H1 (cell line): ENCODE results near the gene SH2D1B. TPM values are rescaled to one million over a fixed set of nuclear protein-coding genes. Genes with fewer than 3 reads are reported as not detected.
A peak's percentile ranks its signal among the peaks of the same experiment; 100 is the strongest.

Source experiments
- CTCF ChIA-PET: fragments of 300-600 bp; sonication (Branson Sonifier 250); formaldehyde crosslinking; loops from one replicate; lab custom pipeline; 2021; ENCODE audit not compliant: partially characterized antibody; lab: Charles Lee
- POLR2A ChIA-PET: fragments of 300-600 bp; sonication (Branson Sonifier 250); formaldehyde crosslinking; loops from one replicate; lab custom pipeline; 2021; ENCODE audit warnings: inconsistent platforms; ENCODE audit not compliant: partially characterized antibody; lab: Charles Lee
- DNase-seq, 2 experiments: peaks; one replicate each; pipeline versions ENCODE4 v3.0.0 to v3.0.0-alpha.2; 2010 to 2022; ENCODE audit warnings: low spot score in 2 of 2, low read depth in 1 of 2, mixed read lengths in 1 of 2
- FAIRE-seq: peaks from 2 replicates; lab custom pipeline; 2011; peaks lifted over from hg19 to GRCh38; lab: Jason Lieb, UNC
- H2AFZ ChIP-seq: 2 replicates; pipeline ENCODE4 v1.8.1; 2012; ENCODE audit warnings: low read length, inconsistent platforms
- H2AK5ac ChIP-seq: 2 replicates; pipeline ENCODE4 v1.6.1; 2013; ENCODE audit warnings: low read depth, low read length
- H2BK120ac ChIP-seq: replicated peaks from 2 replicates; pipeline ENCODE3; 2013; ENCODE audit warnings: low read depth, low read length, inconsistent platforms
- H2BK12ac ChIP-seq: 2 replicates; pipeline ENCODE4 v1.6.1; 2013; ENCODE audit warnings: low read depth, low read length
- H2BK15ac ChIP-seq: 2 replicates; pipeline ENCODE4 v1.6.1; 2013; ENCODE audit warnings: low read length
- H2BK20ac ChIP-seq: 2 replicates; pipeline ENCODE4 v1.6.1; 2013; ENCODE audit warnings: low read length
- H2BK5ac ChIP-seq: 2 replicates; pipeline ENCODE4 v1.6.1; 2013; ENCODE audit warnings: low read depth, low read length
- H3K14ac ChIP-seq: 2 replicates; pipeline ENCODE4 v1.6.1; 2013; ENCODE audit warnings: inconsistent platforms; ENCODE audit not compliant: insufficient read length
- H3K18ac ChIP-seq: 2 replicates; pipeline ENCODE4 v1.6.1; 2013; ENCODE audit warnings: low read length; ENCODE audit errors: extremely low read depth
- H3K23ac ChIP-seq: 2 replicates; pipeline ENCODE4 v1.6.1; 2013; ENCODE audit warnings: inconsistent platforms; ENCODE audit not compliant: insufficient read length
- H3K23me2 ChIP-seq: 2 replicates; pipeline ENCODE4 v1.6.1; 2013; ENCODE audit warnings: low read depth, low read length
- H3K27ac ChIP-seq: 2 replicates; pipeline ENCODE4 v1.6.1; 2011; ENCODE audit warnings: low read depth, low read length, inconsistent platforms
- H3K27me3 ChIP-seq, 4 experiments: replicated peaks in 1 of 4; 1 replicate in 1 of 4; 2 replicates in 3 of 4; pipeline versions ENCODE4 v1.6.1 to v1.8.1; 2011 to 2013; ENCODE audit warnings: low read length in 3 of 4, mild to moderate bottlenecking in 3 of 4, inconsistent platforms in 2 of 4, mixed read lengths in 2 of 4, moderate library complexity in 1 of 4; ENCODE audit not compliant: control insufficient read depth in 3 of 4, insufficient read depth in 3 of 4; ENCODE audit errors: extremely low read depth in 1 of 4
- H3K36me3 ChIP-seq, 4 experiments: 2 replicates each; pipeline versions ENCODE4 v1.6.1 to v1.8.1; 2011 to 2013; ENCODE audit warnings: mild to moderate bottlenecking in 4 of 4, low read length in 3 of 4, moderate library complexity in 2 of 4, control low read depth in 1 of 4, inconsistent platforms in 1 of 4; ENCODE audit not compliant: insufficient read depth in 4 of 4, control insufficient read depth in 2 of 4
- H3K4ac ChIP-seq: replicated peaks from 2 replicates; pipeline ENCODE3; 2013; ENCODE audit warnings: low read length, low read depth, mixed read lengths, inconsistent platforms; ENCODE audit not compliant: insufficient read length
- H3K4me1 ChIP-seq, 4 experiments: replicated peaks in 1 of 4; 1 replicate in 1 of 4; 2 replicates in 3 of 4; pipeline versions ENCODE4 v1.6.1 to v1.8.1; 2011 to 2013; ENCODE audit warnings: low read length in 3 of 4, inconsistent platforms in 2 of 4, mixed read lengths in 1 of 4; ENCODE audit not compliant: insufficient read depth in 4 of 4, control insufficient read depth in 3 of 4
- H3K4me2 ChIP-seq, 2 experiments: 2 replicates each; pipeline versions ENCODE4 v1.6.1 to v1.8.1; 2011 to 2013; ENCODE audit warnings: low read depth in 2 of 2, low read length in 2 of 2, control low read depth in 1 of 2, inconsistent platforms in 1 of 2, mild to moderate bottlenecking in 1 of 2; ENCODE audit not compliant: insufficient read depth in 1 of 2
- H3K4me3 ChIP-seq, 4 experiments: fragments of 200-600, 300-600 bp in 1 of 4; sonication (generic), shearing (Covaris generic), sonication (Bioruptor Twin) in 1 of 4; 2 replicates each; pipeline versions ENCODE4 v1.5.1 to v1.8.1; 2011 to 2016; ENCODE audit warnings: low read length in 4 of 4, low read depth in 3 of 4, control low read depth in 2 of 4, inconsistent platforms in 2 of 4, mild to moderate bottlenecking in 2 of 4, mixed read lengths in 1 of 4, moderate library complexity in 1 of 4; ENCODE audit not compliant: insufficient read depth in 2 of 4; ENCODE audit errors: extremely low read depth in 1 of 4
- H3K56ac ChIP-seq: replicated peaks from 2 replicates; pipeline ENCODE3; 2013; ENCODE audit warnings: low read depth, mild to moderate bottlenecking, mixed read lengths, low read length, inconsistent platforms; ENCODE audit not compliant: insufficient read length
- H3K79me1 ChIP-seq: 2 replicates; pipeline ENCODE4 v1.6.1; 2013; ENCODE audit warnings: low read depth, low read length, control low read depth
- H3K79me2 ChIP-seq, 2 experiments: 2 replicates each; pipeline versions ENCODE4 v1.6.1 to v1.8.1; 2012 to 2013; ENCODE audit warnings: low read length in 2 of 2, mild to moderate bottlenecking in 2 of 2, inconsistent platforms in 1 of 2; ENCODE audit not compliant: insufficient read depth in 2 of 2, control insufficient read depth in 1 of 2
- H3K9ac ChIP-seq, 4 experiments: replicated peaks in 1 of 4; 1 replicate in 1 of 4; 2 replicates in 3 of 4; pipeline versions ENCODE4 v1.6.1 to v1.8.1; 2011 to 2013; ENCODE audit warnings: low read depth in 3 of 4, low read length in 3 of 4, control low read depth in 2 of 4, mild to moderate bottlenecking in 2 of 4, moderate library complexity in 2 of 4, inconsistent platforms in 1 of 4; ENCODE audit errors: extremely low read depth in 1 of 4
- H3K9me3 ChIP-seq, 2 experiments: 2 replicates each; pipeline versions ENCODE4 v1.6.1 to v1.8.1; 2012 to 2013; ENCODE audit warnings: mild to moderate bottlenecking in 2 of 2, moderate library complexity in 2 of 2, control low read depth in 1 of 2, inconsistent platforms in 1 of 2, low read depth in 1 of 2, low read length in 1 of 2, mixed read lengths in 1 of 2; ENCODE audit not compliant: insufficient read depth in 2 of 2
- H4K20me1 ChIP-seq, 2 experiments: replicated peaks in 1 of 2; 2 replicates each; pipeline versions ENCODE3 to v1.8.1; 2011 to 2013; ENCODE audit warnings: inconsistent platforms in 2 of 2, low read length in 2 of 2, mild to moderate bottlenecking in 1 of 2; ENCODE audit not compliant: insufficient read depth in 2 of 2, control insufficient read depth in 1 of 2
- H4K5ac ChIP-seq: 2 replicates; pipeline ENCODE4 v1.6.1; 2013; ENCODE audit warnings: low read length, low read depth, mixed read lengths, inconsistent platforms; ENCODE audit not compliant: insufficient read length
- H4K8ac ChIP-seq: 2 replicates; pipeline ENCODE4 v1.8.0; 2013; ENCODE audit warnings: mild to moderate bottlenecking, moderate library complexity, low read length, inconsistent platforms; ENCODE audit not compliant: insufficient read depth; ENCODE audit errors: extremely low read depth
- H4K91ac ChIP-seq: replicated peaks from 2 replicates; pipeline ENCODE3; 2013; ENCODE audit warnings: low read length, mixed read lengths, inconsistent platforms; ENCODE audit not compliant: insufficient read length
- ASH2L ChIP-seq: fragments of 200-600, 300-600 bp; sonication (generic); IDR thresholded peaks from one replicate; pipeline ENCODE4 v1.7.1; 2017; ENCODE audit warnings: low read length
- BRCA1 ChIP-seq: IDR thresholded peaks from 2 replicates; pipeline ENCODE4 v1.6.1; 2012; ENCODE audit warnings: low read depth, low read length, improper control_type of control experiment
- CBX8 ChIP-seq: fragments of 300-800, 300-1000 bp; sonication (generic); IDR thresholded peaks from 2 replicates; pipeline ENCODE4 v1.7.1; 2016; ENCODE audit warnings: low read depth, low read length, borderline replicate concordance
- EP300 ChIP-seq, 2 experiments: IDR thresholded peaks; 1 replicate in 1 of 2; 2 replicates in 1 of 2; pipeline ENCODE4 v1.6.1; 2011 to 2012; ENCODE audit warnings: low read depth in 2 of 2, low read length in 2 of 2, mild to moderate bottlenecking in 2 of 2, borderline replicate concordance in 1 of 2, inconsistent platforms in 1 of 2, moderate library complexity in 1 of 2
- KDM1A ChIP-seq: fragments of 200-600, 300-600 bp; sonication (generic); IDR thresholded peaks from 2 replicates; pipeline ENCODE4 v1.7.1; 2016; ENCODE audit warnings: mild to moderate bottlenecking, low read length, borderline replicate concordance
- KDM5A ChIP-seq: fragments of 200-600 bp; IDR thresholded peaks from 2 replicates; pipeline ENCODE4 v1.7.1; 2012; ENCODE audit warnings: mild to moderate bottlenecking, low read length, inconsistent platforms, mixed read lengths
- MAX ChIP-seq: IDR thresholded peaks from 2 replicates; pipeline ENCODE4 v1.6.1; 2012; ENCODE audit warnings: inconsistent platforms
- POU5F1 ChIP-seq: IDR thresholded peaks from 2 replicates; pipeline ENCODE4 v1.6.1; 2011; ENCODE audit warnings: low read depth, mild to moderate bottlenecking, low read length, moderate library complexity
- RAD21 ChIP-seq, 2 experiments: IDR thresholded peaks in 1 of 2; conservative IDR thresholded peaks in 1 of 2; 2 replicates each; pipeline ENCODE4 v1.6.1; 2011; ENCODE audit warnings: low read depth in 2 of 2, low read length in 2 of 2, improper control_type of control experiment in 1 of 2, inconsistent platforms in 1 of 2, mild to moderate bottlenecking in 1 of 2, moderate library complexity in 1 of 2
- SAP30 ChIP-seq: fragments of 300-600 bp; sonication (generic); IDR thresholded peaks from 2 replicates; pipeline ENCODE4 v1.7.1; 2012; ENCODE audit warnings: low read length, moderate library complexity, mild to moderate bottlenecking, inconsistent platforms; ENCODE audit not compliant: insufficient read depth, insufficient replicate concordance
- TAF1 ChIP-seq: IDR thresholded peaks from 2 replicates; pipeline ENCODE4 v1.6.1; 2011; ENCODE audit warnings: mild to moderate bottlenecking, low read depth, low read length
- TEAD4 ChIP-seq: IDR thresholded peaks from 2 replicates; pipeline ENCODE4 v1.6.1; 2012; ENCODE audit warnings: low read depth, low read length, inconsistent platforms, mixed read lengths
- WGBS, 2 experiments: shearing (Covaris generic) in 1 of 2; methylation state at CpG; one replicate each; pipeline versions ENCODE4 v1.1.6 to v1.1.7; 2013 to 2015; ENCODE audit warnings: low lambda C conversion rate in 2 of 2, mixed read lengths in 2 of 2, inconsistent platforms in 1 of 2, low coverage in 1 of 2, missing lambda C conversion rate in 1 of 2; ENCODE audit not compliant: insufficient replicate concordance in 2 of 2, insufficient coverage in 1 of 2, insufficient read length in 1 of 2; ENCODE audit errors: extremely low coverage in 1 of 2, missing lambda C conversion rate in 1 of 2; 5-methylcytosine and 5-hydroxymethylcytosine counted together
- polyA plus RNA-seq, 7 experiments: library from polyadenylated mRNA; depleted of rRNA in 3 of 7; stranded (reverse) in 5 of 7; unstranded in 2 of 7; fragments of >200 nt in 5 of 7; fragments of 200-250 nt in 2 of 7; gene quantifications; 1 replicate in 5 of 7; 2 replicates in 1 of 7; 4 replicates in 1 of 7; pipeline versions ENCODE4 v1.2.1 to v1.2.3, GENCODE V29; 2011 to 2013; ENCODE audit warnings: missing spikeins in 2 of 7, mixed read lengths in 2 of 7
- total RNA-seq: library from RNA; stranded (reverse); fragmentation: NEBNext Ultra II Directional; extraction: Animal tissue kit (Norgen Biotek cat#: 25700); gene quantifications from 2 replicates; pipeline ENCODE4 v1.2.1, GENCODE V29; 2021

The SH2D1B gene
- total and polyA plus RNA-seq, 2 of the 8 experiments (the other 6 are each of a cell fraction or from before 2014, with no cell fraction given), result not detected

GRCh38 chr1:162367073-162367472, 44.9 kb downstream of the SH2D1B start:
- Histone ChIP-seq H3K18ac (no peak overlapping the region), H2AFZ (no peak overlapping the region), H3K4me2 (no peak overlapping the region), H3K27ac (no peak overlapping the region), H2BK5ac (no peak overlapping the region), H3K79me1 (no peaks in the 10 kb centered on the region), H2BK12ac (no peak overlapping the region), H4K20me1 (peaks cover 0 to 2% of the 10 kb centered on the region in 2 experiments), H2AK5ac (no peak overlapping the region), H2BK20ac (no peak overlapping the region), H3K4ac (no peak overlapping the region), H3K27me3 (no peaks in the 10 kb centered on the region), H3K4me3 (no peak overlapping the region), H3K4me1 (no peaks in the 10 kb centered on the region), H4K5ac (no peak overlapping the region), H4K91ac (no peak overlapping the region), H3K23me2 (no peaks in the 10 kb centered on the region), H3K79me2 (no peaks in the 10 kb centered on the region), H4K8ac (peak overlapping the region; percentile 48), H2BK120ac (no peak overlapping the region), H3K56ac (no peak overlapping the region), H3K9ac (no peak overlapping the region), H3K23ac (no peak overlapping the region), H3K14ac (no peak overlapping the region), H3K36me3 (peaks cover 0 to 6% (median 1%) of the 10 kb centered on the region in 4 experiments; a peak in 1 of 8 replicates), H3K9me3 (no peaks in the 10 kb centered on the region), H2BK15ac (no peak overlapping the region)
- ChIA-PET POLR2A (interaction anchor here (1.4 kb wide), 1 partner anchor 9 kb away, joined by 4 read pairs; the partner anchor contains the start of gene SPATA46), CTCF (interaction anchor here (0.7 to 4.1 kb wide), 3 partner anchors 10 to 317 kb away, joined by 3 to 31 read pairs (median 19); partner anchors contain the start of gene C1orf226)
- DNase-seq (no peak), FAIRE-seq (no peak)
- WGBS, 2 experiments, result 96% methylated on average over 32 of the region's 36 CpGs; no CpG with 5 or more reads in 1 of the 2 experiments
- TF ChIP-seq CBX8 (no peak), ASH2L (no peak), SAP30 (no peak), TAF1 (no peak), KDM5A (no peak), TEAD4 (no peak), EP300 (IDR thresholded peaks at IDR 0.05; ENCODE audit: borderline replicate concordance in 1 of 2, low read depth in 2 of 2, low read length in 2 of 2) (no peak), RAD21 (IDR thresholded peaks at IDR 0.05 in 1 of 2, conservative IDR thresholded peaks at IDR 0.05 in 1 of 2; ENCODE audit: low read depth in 2 of 2, low read length in 2 of 2) (no peak), MAX (no peak), POU5F1 (no peak), KDM1A (no peak), BRCA1 (no peak)
